Stimulated activated CD8-positive, alpha-beta memory T cell treated with anti-CD3 and anti-CD28 coated beads, Interleukin-12 subunit alpha, Interleukin-12 subunit beta, amount 100 ng/mL, for 24 hours (primary cell): Measurements from ENCODE around the gene CREB3L2.
"Not testable (repeated sequence)": the region's sequence is repeated elsewhere in the genome, so short reads cannot be mapped to it uniquely, and the experiment has no call there.

ENCODE experiments used
- DNase-seq: peaks from one replicate; pipeline ENCODE4 v3.0.0-alpha.2; 2020; ENCODE audit errors: extremely low read depth

Gene CREB3L2

DNA sequence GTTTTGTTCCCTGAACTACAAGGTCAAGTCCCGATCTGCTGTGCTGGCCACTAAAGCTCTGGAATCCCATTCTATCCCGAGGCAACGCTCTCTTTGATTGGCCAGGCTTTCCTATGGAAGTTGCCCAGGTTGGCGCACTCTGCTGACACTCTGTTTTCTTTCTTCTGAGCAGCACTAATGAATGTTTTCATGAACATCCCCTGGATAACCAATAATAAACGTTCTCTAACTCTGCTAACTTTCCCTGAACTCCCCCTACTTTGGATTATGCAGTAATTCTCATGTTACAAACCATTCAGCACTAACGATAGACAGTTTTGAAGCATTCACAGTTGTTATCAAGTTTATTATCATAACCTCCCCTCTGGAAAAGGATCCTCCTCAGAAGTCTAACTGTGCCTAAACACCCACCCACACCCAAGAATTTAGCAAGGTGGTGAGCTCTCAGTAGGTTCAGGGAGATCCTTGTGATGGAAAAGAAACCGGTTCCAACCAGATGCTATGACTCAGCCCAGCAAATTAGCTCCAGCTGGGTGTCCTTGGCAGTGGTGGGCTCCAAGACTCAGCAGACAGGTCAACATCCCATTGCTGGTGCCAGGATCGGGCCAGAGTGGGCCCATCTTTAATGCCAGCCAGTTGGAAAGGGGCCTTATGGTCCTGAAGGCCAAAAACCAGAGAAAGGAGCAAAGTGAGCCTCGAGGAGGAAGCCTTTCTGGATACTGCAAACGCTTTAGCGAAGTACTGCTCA, 68.4 kb downstream of the CREB3L2 start:
- no peak for DNase-seq

DNA sequence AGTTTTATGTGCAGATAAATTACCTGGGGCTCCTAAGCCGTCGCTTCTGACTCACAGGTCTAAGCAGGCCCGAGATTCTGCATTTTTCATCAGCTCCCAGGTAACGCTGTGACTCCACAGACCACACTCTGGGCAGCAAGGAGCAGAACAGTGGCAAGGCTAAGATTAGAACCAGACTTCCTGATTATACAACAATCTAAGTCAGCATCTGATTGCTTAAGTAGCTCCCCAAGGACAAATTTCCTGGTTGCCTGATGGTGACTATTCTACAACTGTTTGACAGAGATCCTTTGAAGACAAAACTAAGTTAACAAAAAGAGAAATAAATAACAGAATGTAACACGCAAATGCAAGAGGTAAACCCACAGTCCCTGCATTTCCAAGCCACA, 69.0 kb downstream of the CREB3L2 start:
- no peak for DNase-seq

GRCh38 chr7:137931823-137932222, 70.1 kb downstream of the CREB3L2 start:
- no peak for DNase-seq

DNA sequence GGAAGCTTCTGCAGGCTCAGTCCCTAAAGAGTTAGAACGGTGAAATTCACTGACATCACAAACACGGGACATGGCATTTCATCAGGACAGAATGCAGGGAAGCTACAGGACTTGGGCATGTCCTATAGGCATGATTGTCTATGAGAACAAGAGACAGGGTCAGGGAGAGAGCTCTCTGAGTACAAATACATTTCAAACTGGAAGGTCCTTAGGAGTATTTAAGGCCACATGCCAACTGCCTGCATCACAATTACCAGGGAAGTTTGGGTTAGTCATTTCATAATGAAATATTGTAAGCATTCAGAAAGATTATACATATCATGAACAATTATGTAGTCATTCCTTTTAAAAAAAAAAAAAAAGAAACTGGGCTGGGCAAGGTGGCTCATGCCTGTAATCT, 71.3 kb downstream of the CREB3L2 start:
- no peak for DNase-seq

DNA sequence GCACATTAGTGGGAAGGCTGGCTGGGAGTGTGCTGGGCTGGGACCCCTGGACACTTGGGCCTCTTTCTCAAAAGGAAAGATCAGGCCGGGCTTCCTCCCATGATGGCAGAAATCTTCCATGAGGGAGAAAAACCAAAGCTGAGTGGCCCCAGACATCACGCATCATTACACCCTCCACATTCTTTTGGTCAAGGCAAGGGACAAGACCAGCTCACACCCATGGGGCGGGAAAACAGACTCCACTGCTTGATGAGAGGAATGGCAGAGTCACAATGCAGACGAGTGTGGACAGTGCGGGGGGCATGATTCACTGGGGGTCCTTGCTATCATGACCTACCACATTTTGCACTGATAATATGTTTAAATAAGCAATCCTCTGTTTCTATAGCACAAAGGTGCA, 73.3 kb downstream of the CREB3L2 start:
- DNase-seq = no peak

DNA sequence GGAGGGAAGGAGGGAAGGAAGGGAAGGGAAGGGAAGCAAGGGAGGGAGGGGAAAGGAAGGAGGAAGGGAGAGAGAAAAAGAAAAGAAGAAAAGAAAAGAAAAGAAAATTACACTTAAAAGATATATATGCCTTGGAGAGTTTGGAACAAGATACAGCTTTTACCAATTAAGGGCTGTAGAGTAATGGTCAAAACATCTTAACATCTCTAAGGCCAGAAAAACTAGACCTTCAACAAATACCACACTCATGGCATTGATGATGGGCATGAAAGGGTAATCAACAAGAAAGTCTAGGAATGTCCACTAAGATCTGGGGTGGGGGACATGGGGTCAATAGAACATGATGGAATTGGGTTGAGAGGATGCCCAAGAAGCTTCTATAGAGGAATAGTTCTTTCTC, 74.5 kb downstream of the CREB3L2 start:
- no peak for DNase-seq

- DNase-seq = not testable (repeated sequence)
These were observed 75.7 kb downstream of the CREB3L2 start for GRCh38 chr7:137926206-137926605.

DNA sequence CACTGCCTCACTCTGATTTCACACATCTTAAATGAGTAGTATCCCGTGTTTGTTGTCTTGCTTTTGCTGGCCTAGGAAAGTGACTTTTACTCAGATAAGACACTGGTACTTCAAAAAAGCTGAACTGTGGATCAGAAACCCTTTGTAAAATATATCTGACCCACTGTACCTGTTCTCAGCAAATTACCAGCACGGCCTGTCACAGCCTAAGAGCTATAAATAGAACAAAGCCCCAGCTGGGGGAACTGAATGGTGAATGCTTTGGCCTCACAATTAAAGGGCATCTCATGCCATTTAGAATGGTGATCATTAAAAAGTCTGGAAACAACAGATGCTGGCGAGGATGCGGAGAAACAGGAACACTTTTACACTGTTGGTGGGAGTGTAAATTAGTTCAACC, 76.1 kb downstream of the CREB3L2 start:
- DNase-seq = no peak

- DNase-seq = no peak
These were observed 76.8 kb downstream of the CREB3L2 start for GRCh38 chr7:137925091-137925490.

- no peak for DNase-seq
These were observed 78.5 kb downstream of the CREB3L2 start for GRCh38 chr7:137923380-137923779.

GRCh38 chr7:137920637-137921399, 81.1 kb downstream of the CREB3L2 start:
- DNase-seq = no peak

- no peak for DNase-seq
These were observed 81.9 kb downstream of the CREB3L2 start for GRCh38 chr7:137919987-137920386.

DNA sequence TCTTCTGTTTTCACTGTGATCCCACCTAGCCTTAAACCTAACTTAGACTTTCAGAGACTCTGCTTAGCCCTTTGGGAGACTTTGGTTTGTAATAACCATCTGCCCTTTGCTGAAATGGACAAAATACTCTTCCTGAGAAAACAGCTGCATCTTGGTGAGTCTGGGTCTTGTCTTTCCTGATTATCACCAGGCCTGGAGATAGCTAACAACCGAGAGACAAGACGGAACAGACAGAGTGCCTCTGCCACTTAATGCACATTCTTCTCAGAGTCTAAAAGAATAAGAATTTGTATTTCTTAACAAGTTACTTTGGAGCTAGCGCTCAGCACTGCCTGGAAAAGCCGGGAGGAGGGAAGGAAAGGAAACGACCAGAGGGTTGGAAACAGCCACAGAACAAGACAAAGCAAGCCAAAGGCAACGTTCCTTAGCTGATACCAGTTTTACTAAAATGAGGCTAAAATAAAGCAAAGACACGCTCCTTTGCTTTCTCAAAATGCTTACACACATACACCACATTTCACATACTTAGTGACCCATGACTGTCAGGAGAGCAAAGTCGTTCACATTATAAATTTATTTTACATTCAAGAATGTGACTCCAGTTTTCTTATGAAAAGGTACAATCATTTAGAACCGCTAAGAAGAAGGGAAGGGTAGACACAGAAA, 84.8 kb downstream of the CREB3L2 start:
- DNase-seq = no peak

GRCh38 chr7:137916564-137916963, 85.3 kb downstream of the CREB3L2 start:
- DNase-seq = no peak

DNA sequence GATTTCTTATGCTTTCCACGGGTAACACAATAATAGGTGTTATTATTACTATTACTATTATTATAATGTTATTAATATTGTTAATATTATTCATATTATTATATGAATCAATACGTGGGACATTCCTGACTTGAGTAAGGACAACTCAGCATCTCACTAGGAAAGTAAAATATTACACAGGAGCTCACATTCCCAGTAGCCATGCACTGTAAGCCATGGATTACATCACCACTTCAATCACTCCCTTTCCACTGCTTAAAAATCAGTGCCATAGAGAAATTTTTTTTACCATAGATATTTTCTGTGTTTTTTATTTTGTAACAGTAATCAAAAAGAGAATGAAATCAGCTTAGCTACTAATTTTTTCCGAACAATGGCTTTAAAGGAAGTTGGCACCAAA, 86.6 kb downstream of the CREB3L2 start:
- DNase-seq = no peak

GRCh38 chr7:137913985-137914384, 87.9 kb downstream of the CREB3L2 start:
- no peak for DNase-seq

- DNase-seq = no peak
These were observed 92.8 kb downstream of the CREB3L2 start for GRCh38 chr7:137909042-137909441.

DNA sequence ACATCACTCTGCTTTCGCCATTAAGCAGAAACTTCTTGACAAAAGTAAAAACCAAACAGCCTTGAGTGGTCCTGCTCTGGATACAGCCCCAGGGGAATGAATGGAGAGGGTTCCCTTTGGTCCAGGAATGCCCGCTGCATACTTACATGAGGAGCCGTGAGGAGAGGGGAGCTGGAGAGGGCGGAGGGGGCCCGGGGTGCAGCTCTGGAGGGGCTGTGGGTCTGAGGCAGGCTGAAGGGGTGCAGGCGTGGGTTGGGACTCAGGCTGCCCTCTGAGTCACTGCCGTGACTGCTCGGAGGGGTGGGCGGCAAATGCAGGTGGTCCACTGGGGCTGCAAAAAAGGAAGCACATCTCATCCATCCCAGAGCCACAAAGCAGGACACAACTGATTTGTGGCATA, 93.8 kb downstream of the CREB3L2 start:
- DNase-seq = no peak

DNA sequence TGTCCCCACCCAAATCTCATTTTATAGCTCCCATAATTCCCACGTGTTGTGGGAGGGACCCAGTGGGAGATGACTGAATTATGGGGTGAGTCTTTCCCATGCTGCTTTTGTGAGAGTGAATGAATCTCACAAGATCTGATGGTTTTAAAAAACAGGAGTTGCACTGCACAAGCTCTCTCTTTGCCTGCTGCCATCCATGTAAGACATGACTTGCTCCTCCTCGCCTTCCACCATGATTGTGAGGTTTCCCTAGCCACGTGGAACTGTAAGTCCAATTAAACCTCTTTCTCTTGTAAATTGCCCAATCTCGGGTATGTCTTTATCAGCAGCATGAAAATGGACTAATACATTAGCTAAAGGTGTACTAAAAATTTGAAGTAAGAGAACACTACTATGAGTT, 95.2 kb downstream of the CREB3L2 start:
- DNase-seq = not testable (repeated sequence)

- no peak for DNase-seq
These were observed 97.1 kb downstream of the CREB3L2 start for GRCh38 chr7:137904833-137905232.

DNA sequence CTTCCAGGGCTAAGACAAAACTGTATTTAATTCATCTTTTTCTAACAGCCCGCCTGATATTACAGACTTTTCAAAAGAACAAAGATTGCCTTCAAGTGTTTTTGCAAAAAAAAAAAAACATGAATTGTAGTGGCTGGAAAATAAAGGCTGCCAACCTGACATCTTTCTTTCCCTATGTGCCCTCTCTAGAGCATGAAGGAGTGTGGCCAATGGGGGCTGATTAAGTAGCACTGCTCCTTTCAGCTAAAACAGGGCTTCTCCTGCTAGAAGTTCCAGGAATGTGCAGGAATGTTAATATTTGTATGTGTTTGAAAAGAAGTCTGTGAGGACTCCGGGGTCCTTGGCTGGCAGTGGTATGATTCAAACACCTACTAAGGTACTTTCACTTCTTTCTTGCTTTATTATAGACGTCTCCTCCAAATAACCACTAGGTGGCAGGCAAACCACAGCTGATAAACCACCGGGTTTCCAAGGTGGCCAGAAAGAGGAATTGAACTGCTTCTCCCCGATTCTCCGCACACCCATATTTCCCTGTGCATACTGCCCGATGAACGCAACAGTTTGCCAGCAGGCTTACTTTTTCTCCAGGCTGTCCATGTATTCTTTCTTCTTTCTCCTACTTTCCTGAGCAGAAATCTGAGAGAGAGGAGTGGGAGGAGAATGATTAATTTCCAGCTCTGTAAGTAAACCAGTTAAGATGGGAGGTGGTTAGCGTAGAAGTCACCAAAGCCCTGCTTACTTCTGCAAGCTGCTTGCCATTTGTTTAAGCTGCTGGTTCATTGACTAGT, 98.3 kb downstream of the CREB3L2 start:
- DNase-seq = peak; percentile 5

- no peak for DNase-seq
These were observed 101.7 kb downstream of the CREB3L2 start for GRCh38 chr7:137900137-137900536.
